HPDE6-E6E7 (cell line): Measurements from ENCODE around the gene TPP1.

Experiments used
- DNase-seq: peaks from one replicate; pipeline ENCODE4 v3.0.0; 2011; ENCODE audit warnings: missing footprints; ENCODE audit errors: extremely low spot score

TPP1 gene

GRCh38 chr11:6627762-6628241 lies 8.6 kb upstream of the TPP1 start:
- DNase-seq = no peak

GRCh38 chr11:6626971-6627761 lies 7.9 kb upstream of the TPP1 start:
- no peak for DNase-seq

GRCh38 chr11:6625832-6626420 lies 6.7 kb upstream of the TPP1 start:
- DNase-seq = no peak

GRCh38 chr11:6625156-6625831 lies 6.1 kb upstream of the TPP1 start:
- no peak for DNase-seq

GRCh38 chr11:6623391-6624363 lies 4.5 kb upstream of the TPP1 start:
- no peak for DNase-seq

GRCh38 chr11:6622261-6623171 lies 3.3 kb upstream of the TPP1 start:
- no peak for DNase-seq

GRCh38 chr11:6621711-6622211 lies 2.5 kb upstream of the TPP1 start:
- DNase-seq = no peak

GRCh38 chr11:6620636-6621035 lies 1.4 kb upstream of the TPP1 start:
- DNase-seq = no peak

GRCh38 chr11:6618117-6619003 lies 862 bp downstream of the TPP1 start:
- DNase-seq = no peak

- DNase-seq = no peak
Measured at GRCh38 chr11:6617315-6617781, 1.9 kb downstream of the TPP1 start.

GRCh38 chr11:6616596-6617250 lies 2.5 kb downstream of the TPP1 start:
- no peak for DNase-seq

GRCh38 chr11:6615882-6616585 lies 3.2 kb downstream of the TPP1 start:
- no peak for DNase-seq

- no peak for DNase-seq
Measured at GRCh38 chr11:6615046-6615445, 4.2 kb downstream of the TPP1 start.

- DNase-seq = no peak
Measured at GRCh38 chr11:6614446-6614845, 4.8 kb downstream of the TPP1 start.

GRCh38 chr11:6613496-6613895 lies 5.7 kb downstream of the TPP1 start:
- no peak for DNase-seq

- peak; percentile 82 for DNase-seq
Measured at GRCh38 chr11:6612213-6613041, 6.8 kb downstream of the TPP1 start, which contains the start of gene TAF10. TAF10 (minus strand) TSS chr11:6612216; CDS start chr11:6612189, 27 bp downstream.

GRCh38 chr11:6611963-6612212 lies 7.3 kb downstream of the TPP1 start:
- DNase-seq = no peak
